BJ (cell line): ENCODE data around the gene DNAAF8. TPM values are rescaled to one million over a fixed set of nuclear protein-coding genes. Genes with fewer than 3 reads are reported as not detected.

Experiments used
- CTCF ChIA-PET: fragments of 350-600 bp; formaldehyde crosslinking; extraction: SDS; loops from one replicate; lab custom pipeline; 2021; ENCODE audit warnings: antibody characterized with exemption, inconsistent platforms; lab: Yijun Ruan, JAX
- POLR2A ChIA-PET: fragments of 300-600 bp; sonication (Branson Sonifier 250); formaldehyde crosslinking; extraction: SDS; loops from one replicate; lab custom pipeline; 2021; ENCODE audit warnings: antibody characterized with exemption; lab: Charles Lee
- DNase-seq: peaks from one replicate; pipeline ENCODE4 v3.0.0-alpha.2; 2011; ENCODE audit warnings: low read depth
- H3K27me3 ChIP-seq: 2 replicates; pipeline ENCODE4 v1.6.0; 2011; ENCODE audit warnings: low read length; ENCODE audit not compliant: control insufficient read depth, insufficient read depth
- H3K36me3 ChIP-seq: 2 replicates; pipeline ENCODE4 v1.5.1; 2011; ENCODE audit warnings: low read length; ENCODE audit not compliant: control insufficient read depth, insufficient read depth
- H3K4me3 ChIP-seq: 2 replicates; pipeline ENCODE4 v1.5.1; 2011; ENCODE audit warnings: low read depth, mild to moderate bottlenecking, control low read depth, low read length
- polyA plus RNA-seq: library from polyadenylated mRNA; depleted of rRNA; stranded (reverse); fragments of >200 nt; gene quantifications from 2 replicates; pipeline ENCODE4 v1.2.3, GENCODE V29; 2011
- TF ChIP-seq, protein P1 (sequence below): IDR thresholded peaks from 2 replicates; pipeline ENCODE4 v1.5.1; 2011; ENCODE audit warnings: low read depth, mild to moderate bottlenecking, control low read depth, inconsistent platforms, low read length, moderate library complexity; ENCODE audit not compliant: insufficient read depth

DNAAF8 gene
- polyA plus RNA-seq, 1 experiment = 2.2 TPM

DNA sequence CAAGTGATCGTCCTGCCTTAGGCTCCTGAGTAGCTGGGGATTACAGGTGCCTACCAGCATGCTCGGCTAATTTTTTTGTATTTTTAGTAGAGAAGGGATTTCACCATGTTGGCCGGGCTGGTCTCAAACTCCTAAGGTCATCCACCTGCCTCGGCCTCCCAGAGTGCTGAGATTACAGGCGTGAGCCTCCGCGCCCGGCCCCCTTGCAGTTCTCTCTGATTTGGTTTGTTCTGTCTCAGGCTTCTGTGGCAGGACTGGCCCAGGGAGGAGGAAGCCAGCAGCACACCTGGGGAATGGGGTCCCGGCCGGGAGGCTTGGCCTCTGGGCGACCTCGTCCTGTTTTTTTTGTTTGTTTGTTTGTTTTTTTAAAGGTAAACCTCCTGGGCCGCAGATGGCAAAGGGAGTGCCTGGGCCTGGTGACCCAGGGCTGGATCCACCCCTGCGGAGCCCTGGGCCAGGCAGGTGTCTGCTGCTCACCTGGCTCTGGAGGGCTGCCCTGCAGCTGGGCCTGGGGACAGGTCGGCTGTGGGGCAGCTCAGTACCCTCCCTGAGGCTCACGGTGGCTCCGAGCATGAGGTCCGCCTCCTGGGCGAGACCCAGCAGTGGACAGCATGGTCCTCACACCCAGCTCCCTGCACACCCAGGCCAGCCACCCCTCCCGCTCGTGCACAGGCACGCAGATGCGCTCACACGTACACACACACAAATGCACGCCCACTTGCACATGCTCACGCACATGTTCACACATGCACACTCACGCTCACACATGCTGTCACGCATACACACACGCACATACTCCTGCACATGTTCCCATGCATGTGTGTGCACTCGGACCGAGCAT lies 44.3 kb upstream of the DNAAF8 start:
- CTCF ChIA-PET = no interaction called here
- POLR2A ChIA-PET = no interaction called here
- H3K36me3 ChIP-seq = peaks cover 26% of the 10 kb centered on the region
- no peak for DNase-seq
- TF ChIP-seq, protein P1, sequence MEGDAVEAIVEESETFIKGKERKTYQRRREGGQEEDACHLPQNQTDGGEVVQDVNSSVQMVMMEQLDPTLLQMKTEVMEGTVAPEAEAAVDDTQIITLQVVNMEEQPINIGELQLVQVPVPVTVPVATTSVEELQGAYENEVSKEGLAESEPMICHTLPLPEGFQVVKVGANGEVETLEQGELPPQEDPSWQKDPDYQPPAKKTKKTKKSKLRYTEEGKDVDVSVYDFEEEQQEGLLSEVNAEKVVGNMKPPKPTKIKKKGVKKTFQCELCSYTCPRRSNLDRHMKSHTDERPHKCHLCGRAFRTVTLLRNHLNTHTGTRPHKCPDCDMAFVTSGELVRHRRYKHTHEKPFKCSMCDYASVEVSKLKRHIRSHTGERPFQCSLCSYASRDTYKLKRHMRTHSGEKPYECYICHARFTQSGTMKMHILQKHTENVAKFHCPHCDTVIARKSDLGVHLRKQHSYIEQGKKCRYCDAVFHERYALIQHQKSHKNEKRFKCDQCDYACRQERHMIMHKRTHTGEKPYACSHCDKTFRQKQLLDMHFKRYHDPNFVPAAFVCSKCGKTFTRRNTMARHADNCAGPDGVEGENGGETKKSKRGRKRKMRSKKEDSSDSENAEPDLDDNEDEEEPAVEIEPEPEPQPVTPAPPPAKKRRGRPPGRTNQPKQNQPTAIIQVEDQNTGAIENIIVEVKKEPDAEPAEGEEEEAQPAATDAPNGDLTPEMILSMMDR = no peak
- H3K4me3 ChIP-seq = no peak overlapping the region
- H3K27me3 ChIP-seq = no peaks in the 10 kb centered on the region

DNA sequence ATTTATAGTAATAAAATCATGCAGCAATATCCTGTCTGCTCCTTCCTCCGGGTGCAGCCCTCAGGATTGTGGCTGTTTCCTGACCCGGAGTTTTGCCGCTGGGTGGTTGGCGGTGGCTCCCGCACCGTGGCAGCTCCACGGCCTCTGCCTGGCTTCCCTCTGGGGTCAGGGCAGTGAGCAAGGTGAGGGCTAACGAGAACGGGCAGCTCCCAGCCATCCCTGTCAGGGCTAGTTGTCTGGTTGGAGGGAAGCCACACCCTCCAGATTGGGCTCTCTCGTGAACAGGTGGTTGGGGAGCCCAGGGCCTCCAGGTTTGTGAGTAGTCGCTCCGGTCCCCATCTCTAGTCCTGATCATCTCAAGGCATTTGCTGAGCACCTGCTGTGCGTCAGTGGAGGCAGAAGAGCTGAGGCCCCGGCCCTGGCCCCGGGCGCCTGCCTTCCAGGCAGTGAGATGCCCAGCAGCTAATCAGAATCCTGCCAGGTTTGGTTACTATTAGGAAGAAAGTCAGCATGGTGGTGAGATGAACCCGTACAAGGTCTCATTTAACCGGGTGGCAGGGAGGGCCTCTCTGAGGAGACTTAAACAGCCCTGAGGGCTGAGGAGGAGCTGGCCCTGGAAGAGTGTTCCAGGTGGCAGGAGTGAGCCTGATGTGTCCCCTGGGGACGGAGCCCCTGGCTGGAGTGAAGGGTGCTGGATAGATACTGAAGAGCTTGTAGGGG lies 43.2 kb upstream of the DNAAF8 start:
- ChIA-PET POLR2A (no interaction called here), CTCF (no interaction called here)
- H3K4me3 ChIP-seq = no peak overlapping the region
- peaks cover 27% of the 10 kb centered on the region for H3K36me3 ChIP-seq
- H3K27me3 ChIP-seq = no peaks in the 10 kb centered on the region
- no peak for DNase-seq
- TF ChIP-seq, protein P1 = no peak

DNA sequence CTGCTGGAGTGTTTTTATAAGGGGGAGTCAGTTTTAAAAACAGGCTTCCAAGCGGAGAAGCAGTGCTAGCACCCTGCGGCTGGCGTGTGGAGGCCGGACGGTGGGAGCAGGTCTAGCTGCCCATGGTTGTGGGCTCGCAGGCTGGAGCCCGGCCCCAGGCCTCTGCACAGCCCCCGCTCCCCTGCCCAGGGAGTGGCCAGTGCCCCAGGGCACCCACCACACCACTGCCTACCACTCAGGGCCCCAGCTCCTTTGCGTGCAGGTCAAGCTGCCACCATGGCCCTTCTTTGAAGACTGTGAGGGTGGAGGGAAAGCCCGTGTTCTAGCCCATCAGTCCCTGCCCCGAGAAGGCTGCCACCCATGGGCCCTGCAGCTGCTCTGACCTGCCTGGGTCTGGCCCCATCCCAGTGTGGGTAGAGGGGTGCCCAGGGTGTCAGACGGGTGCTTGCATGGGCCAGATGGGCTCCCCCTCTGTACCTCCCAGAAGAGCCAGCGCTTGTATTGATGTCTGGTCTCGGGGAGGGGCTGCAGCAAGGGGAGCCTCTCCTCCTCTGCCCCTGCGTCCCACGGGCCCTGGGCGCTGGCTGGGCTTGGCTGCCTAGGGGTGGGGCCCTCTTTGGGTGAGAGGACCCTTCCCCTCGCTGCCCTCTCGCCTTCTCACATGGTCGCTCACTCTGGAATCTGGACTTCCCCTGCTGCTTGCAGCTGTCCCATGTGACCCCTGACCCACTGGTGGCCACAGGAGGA lies 42.5 kb upstream of the DNAAF8 start:
- ChIA-PET CTCF (no interaction called here), POLR2A (no interaction called here)
- no peaks in the 10 kb centered on the region for H3K27me3 ChIP-seq
- no peak for DNase-seq
- TF ChIP-seq, protein P1 = no peak
- no peak overlapping the region for H3K4me3 ChIP-seq
- H3K36me3 ChIP-seq = peaks cover 30% of the 10 kb centered on the region

DNA sequence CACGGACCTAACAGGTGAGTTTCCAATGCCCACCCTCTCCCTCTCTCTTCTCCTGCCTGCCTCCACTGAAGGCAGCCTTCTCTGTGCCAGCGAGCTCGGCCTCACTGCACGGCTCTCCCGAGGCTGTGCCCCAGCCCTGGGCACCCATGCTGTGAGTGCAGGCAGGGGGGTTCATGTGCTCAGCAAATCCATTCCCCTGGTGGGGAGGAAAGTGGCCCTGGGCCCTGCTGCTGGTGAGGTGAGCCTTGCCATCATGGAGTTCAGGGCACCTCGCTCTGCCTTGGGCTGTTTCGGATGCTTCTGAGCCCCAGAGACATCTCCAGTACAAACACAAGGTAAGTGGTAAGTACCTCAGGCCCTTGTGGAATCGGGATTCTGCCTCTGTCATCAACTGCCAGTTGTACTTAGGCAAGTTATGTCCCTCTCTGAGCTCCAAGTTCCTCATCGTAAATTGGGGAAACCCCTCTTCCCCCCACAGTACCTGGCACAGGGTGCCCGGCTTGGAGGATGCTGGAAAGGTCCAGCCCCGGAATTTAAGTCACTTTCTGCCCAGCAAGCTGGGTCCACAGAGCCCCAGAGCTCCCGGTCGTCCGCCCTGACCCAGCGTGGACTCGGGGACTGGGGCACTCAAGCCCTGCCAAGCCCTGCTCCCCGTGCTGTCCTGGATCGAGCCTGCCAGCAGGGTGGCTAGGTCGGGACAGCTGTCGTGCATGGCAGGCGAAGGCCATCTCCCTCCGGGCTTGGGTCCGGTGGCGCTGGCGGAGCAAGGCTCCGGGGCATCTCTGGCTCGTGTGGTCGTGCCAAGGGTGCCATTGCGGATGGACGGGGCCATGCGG lies 41.7 kb upstream of the DNAAF8 start:
- CTCF ChIA-PET = interaction anchor here (0.8 kb wide), 1 partner anchor 34 kb away, joined by 5 read pairs; no protein-coding TSS in a partner anchor

More for the DNA sequence above, 41.7 kb upstream of the DNAAF8 start:
- no peak for DNase-seq
- Histone ChIP-seq H3K4me3 (peak overlapping the region; percentile 51), H3K36me3 (peaks cover 35% of the 10 kb centered on the region), H3K27me3 (no peaks in the 10 kb centered on the region)
- TF ChIP-seq, protein P1 = no peak
- POLR2A ChIA-PET = no interaction called here
